GM18498 (cell line): Measurements from ENCODE around the gene RBKS.

Experiments used
- ATAC-seq: cut with Tn5 transposase; IDR thresholded peaks from one replicate; pipeline ENCODE4 v1.9.1; 2021; ENCODE audit warnings: mild to moderate bottlenecking, moderate library complexity; ENCODE audit not compliant: unreplicated experiment

Gene RBKS

GRCh38 chr2:27738349-27739057 is 151.7 kb downstream of the RBKS start:
- no peak for ATAC-seq

DNA sequence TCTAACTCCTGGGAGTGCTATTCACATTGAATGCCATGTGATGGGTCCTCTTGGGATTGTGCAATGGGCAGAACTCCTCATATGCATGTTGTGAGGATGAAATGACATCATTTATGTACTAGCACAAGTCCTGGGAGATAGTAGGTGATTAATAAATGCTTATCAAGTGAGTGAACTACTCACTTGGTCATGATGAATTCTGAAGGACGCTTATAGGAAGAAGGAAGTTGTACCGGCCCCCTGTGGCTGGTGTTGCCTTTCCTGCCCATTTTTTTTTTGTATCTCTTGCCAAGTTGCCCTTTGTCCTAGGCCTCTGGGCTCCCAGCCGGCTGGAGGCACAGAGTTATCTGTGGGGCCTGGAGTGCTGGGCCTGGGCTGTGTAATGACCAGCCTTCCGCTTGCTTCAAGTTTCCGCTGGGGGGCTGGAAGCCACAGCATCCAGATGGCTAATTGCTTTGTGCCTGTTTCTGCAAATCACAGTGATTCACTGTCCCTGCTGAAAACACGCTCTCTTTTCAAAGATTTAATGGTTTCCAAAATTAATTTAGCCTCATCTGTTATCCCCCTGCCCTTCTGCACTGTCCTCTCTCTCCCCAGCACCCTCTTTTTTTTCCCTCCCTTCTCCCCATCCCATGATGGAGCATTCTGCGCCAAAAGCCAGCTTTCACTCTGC is 152.4 kb downstream of the RBKS start:
- no peak for ATAC-seq

DNA sequence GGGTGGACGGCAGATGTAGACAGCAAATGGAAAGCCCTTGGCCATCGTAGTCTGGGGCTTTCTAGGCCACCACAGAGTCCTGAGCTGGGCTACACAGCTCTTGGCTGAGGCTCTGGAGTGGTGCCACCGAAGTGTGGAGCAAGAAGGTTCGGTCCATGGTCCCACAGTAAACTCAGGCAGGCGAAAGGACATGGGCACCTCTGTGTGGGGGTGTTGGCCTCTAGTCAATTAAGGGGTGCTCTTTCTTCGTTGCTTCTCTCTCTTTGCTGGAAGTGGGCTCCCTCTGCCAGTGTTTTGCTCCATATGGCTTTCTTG is 153.3 kb downstream of the RBKS start:
- no peak for ATAC-seq

DNA sequence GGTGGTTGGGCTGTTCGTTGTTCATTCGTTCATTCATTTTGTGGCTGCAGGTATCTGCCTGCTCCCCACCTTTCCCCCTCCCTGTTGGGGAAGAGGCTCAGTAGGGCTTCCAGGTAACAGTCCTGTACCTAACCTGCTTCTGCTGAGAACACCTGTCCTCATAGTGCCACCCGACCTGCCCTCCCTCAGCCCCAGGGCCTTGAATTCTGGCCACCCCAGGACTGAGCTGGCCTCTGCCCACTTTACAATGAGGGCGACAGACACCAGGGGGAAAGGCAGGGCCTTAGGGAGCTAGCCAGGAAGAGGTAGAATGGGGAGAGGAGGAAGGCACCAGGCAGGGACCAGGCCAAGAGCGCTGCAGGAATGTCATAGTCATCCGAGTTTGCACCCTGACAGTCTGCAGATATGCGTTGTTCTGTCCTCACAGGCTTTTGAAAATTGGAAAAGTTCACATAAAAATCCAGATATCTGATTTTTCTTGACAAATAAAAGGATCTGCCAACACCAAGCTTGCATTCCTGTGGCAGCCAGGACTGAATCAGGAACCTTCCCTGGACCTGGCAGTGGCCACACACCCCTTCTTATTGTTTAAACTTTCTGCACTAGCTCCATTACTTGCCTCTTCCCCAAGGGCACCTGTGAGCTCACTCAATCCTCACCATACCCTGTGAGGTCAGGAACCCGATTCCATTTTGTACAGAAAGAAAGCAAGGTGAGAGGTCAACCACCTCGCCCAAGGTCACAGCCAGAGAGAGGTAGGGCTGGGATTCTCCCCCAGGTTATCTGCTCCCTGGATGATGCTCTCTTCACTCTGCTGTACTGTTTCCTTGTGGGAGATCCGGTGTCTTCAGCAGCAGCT is 153.9 kb downstream of the RBKS start:
- no peak for ATAC-seq

- no peak for ATAC-seq
Measured at GRCh38 chr2:27735263-27735904, 154.8 kb downstream of the RBKS start.

DNA sequence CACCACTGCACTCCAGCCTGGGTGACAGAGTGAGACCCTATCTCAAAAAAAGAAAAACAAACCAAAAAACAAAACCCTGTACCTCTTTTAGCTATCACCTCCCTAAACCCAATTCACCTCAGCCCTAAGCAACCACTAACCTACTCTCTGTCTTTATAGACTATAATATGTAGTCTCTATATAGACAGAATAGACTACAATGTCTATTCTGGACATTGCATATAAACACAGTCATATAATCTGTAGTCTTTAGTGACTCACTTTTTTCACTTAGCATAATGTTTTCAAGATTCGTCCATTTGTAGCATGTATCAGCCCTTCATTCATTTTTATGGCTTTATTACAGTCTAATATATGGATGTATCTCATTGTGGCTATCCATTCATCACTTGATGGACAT is 155.9 kb downstream of the RBKS start:
- no peak for ATAC-seq
